Measurements from ENCODE around the gene YPEL1. TPM values are rescaled to one million over a fixed set of nuclear protein-coding genes. Genes with fewer than 3 reads are reported as not detected.
"Not testable (repeated sequence)": the region's sequence is repeated elsewhere in the genome, so short reads cannot be mapped to it uniquely, and the experiment has no call there.

The YPEL1 gene
- total and polyA plus RNA-seq, 4 donors, result 1.6 to 15.1 (median 3.5) TPM

GRCh38 chr22:21734540-21735199, 924 bp downstream of the YPEL1 start:
- H3K4me3 ChIP-seq, result peak overlapping the region; percentile 60
- WGBS, 2 donors, result 10 to 11% methylated on average over 8 of the region's 8 CpGs
- DNase-seq (peak in 1 of 3 donors; percentile 43), ATAC-seq (ENCODE audit: insufficient read depth, low FRiP score) (no peak)
- no peaks in the 10 kb centered on the region for H3K27me3 ChIP-seq (ENCODE audit: control insufficient read depth in 3 of 3, insufficient read depth in 3 of 3, low read length in 2 of 3)
- H3K36me3 ChIP-seq (ENCODE audit: control insufficient read depth in 4 of 4, insufficient read depth in 4 of 4, low read length in 4 of 4), result no peaks in the 10 kb centered on the region
- H3K27ac ChIP-seq (ENCODE audit: low read depth in 1 of 2, low read length in 1 of 2), result no peak overlapping the region
- peak overlapping the region; percentile 46 to 76 for H3K9ac ChIP-seq (ENCODE audit: insufficient read depth in 1 of 2, low read length in 2 of 2)
- H3K4me1 ChIP-seq (ENCODE audit: control insufficient read depth in 5 of 5, insufficient read depth in 5 of 5, low read length in 5 of 5), result peaks cover 2 to 10% (median 5%) of the 10 kb centered on the region in 5 donors
- no peaks in the 10 kb centered on the region for H3K9me3 ChIP-seq (ENCODE audit: control insufficient read depth in 4 of 4, insufficient read depth in 3 of 4, low read length in 3 of 4)
- TF ChIP-seq CTCF (IDR thresholded peaks at IDR 0.05; ENCODE audit: control extremely low read depth, extremely low read depth), result no peak

DNA sequence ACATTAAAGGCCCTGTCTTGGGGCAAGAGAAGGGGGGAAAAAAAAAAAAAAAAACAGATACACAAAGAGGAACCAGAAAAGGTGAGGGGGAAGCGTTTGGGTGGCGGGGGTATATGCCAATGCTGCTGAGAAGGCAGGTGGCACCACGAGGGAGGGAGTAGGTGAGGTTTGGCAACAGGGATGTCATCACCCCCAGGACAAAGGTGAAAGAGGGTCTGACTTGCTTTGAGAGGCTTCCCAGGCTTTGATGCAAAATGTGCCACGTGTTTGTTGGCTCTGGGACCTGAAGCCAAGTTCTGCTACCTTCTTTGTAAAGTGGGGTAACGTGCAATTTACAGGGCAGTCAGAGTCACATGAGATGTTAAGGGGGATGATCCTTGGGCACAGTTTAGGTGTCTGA, 4.1 kb downstream of the YPEL1 start:
- WGBS, 2 donors, result 62 to 86% methylated on average over 5 of the region's 5 CpGs
- H3K9me3 ChIP-seq (ENCODE audit: control insufficient read depth in 4 of 4, insufficient read depth in 3 of 4, low read length in 3 of 4), result peaks cover 0 to 3% (median 0%) of the 10 kb centered on the region in 4 donors

GRCh38 chr22:21730535-21731308, 4.9 kb downstream of the YPEL1 start:
- TF ChIP-seq CTCF (IDR thresholded peaks at IDR 0.05; ENCODE audit: control extremely low read depth, extremely low read depth), result no peak
- Histone ChIP-seq H3K27ac (ENCODE audit: low read depth in 1 of 2, low read length in 1 of 2) (no peak overlapping the region), H3K4me3 (no peak overlapping the region), H3K27me3 (ENCODE audit: control insufficient read depth in 3 of 3, insufficient read depth in 3 of 3, low read length in 2 of 3) (no peaks in the 10 kb centered on the region), H3K9me3 (ENCODE audit: control insufficient read depth in 4 of 4, insufficient read depth in 3 of 4, low read length in 3 of 4) (peaks cover 0 to 3% (median 0%) of the 10 kb centered on the region in 4 donors), H3K36me3 (ENCODE audit: control insufficient read depth in 4 of 4, insufficient read depth in 4 of 4, low read length in 4 of 4) (no peaks in the 10 kb centered on the region), H3K4me1 (ENCODE audit: control insufficient read depth in 5 of 5, insufficient read depth in 5 of 5, low read length in 5 of 5) (peaks cover 0 to 10% (median 5%) of the 10 kb centered on the region in 5 donors), H3K9ac (ENCODE audit: insufficient read depth in 1 of 2, low read length in 2 of 2) (no peak overlapping the region)
- 94 to 95% methylated on average over 9 of the region's 9 CpGs for WGBS, 2 donors
- ATAC-seq (ENCODE audit: insufficient read depth, low FRiP score), result no peak
- no peak for DNase-seq

More for the DNA sequence above, 4.1 kb downstream of the YPEL1 start:
- TF ChIP-seq CTCF (IDR thresholded peaks at IDR 0.05; ENCODE audit: control extremely low read depth, extremely low read depth), result no peak
- Histone ChIP-seq H3K27ac (ENCODE audit: low read depth in 1 of 2, low read length in 1 of 2) (no peak overlapping the region), H3K4me1 (ENCODE audit: control insufficient read depth in 5 of 5, insufficient read depth in 5 of 5, low read length in 5 of 5) (peaks cover 2 to 10% (median 5%) of the 10 kb centered on the region in 5 donors), H3K27me3 (ENCODE audit: control insufficient read depth in 3 of 3, insufficient read depth in 3 of 3, low read length in 2 of 3) (no peaks in the 10 kb centered on the region), H3K36me3 (ENCODE audit: control insufficient read depth in 4 of 4, insufficient read depth in 4 of 4, low read length in 4 of 4) (no peaks in the 10 kb centered on the region), H3K4me3 (no peak overlapping the region), H3K9ac (ENCODE audit: insufficient read depth in 1 of 2, low read length in 2 of 2) (no peak overlapping the region)
- DNase-seq (no peak), ATAC-seq (ENCODE audit: insufficient read depth, low FRiP score) (no peak)

DNA sequence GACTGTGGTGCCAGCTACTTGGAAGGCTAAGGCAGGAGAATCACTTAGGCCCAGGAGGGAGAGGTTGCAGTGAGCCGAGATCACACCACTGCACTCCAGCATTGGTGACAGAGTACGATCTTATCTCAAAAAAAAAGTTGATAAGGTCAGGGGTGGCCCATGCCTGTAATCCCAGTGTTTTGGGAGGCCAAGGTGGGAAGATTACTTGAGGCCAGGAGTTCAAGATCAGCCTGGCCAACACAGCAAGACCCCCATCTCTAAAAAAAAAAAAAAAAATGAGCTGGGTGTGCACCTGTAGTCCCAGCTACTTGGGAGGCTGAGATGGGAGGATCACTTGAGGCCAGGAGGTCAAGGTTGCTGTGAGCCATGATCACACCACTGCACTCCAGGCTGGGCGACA, 6.4 kb downstream of the YPEL1 start:
- DNase-seq; H3K4me3 ChIP-seq; ATAC-seq (ENCODE audit: insufficient read depth, low FRiP score); H3K36me3 ChIP-seq (ENCODE audit: control insufficient read depth in 4 of 4, insufficient read depth in 4 of 4, low read length in 4 of 4); H3K4me1 ChIP-seq (ENCODE audit: control insufficient read depth in 5 of 5, insufficient read depth in 5 of 5, low read length in 5 of 5); H3K9me3 ChIP-seq (ENCODE audit: control insufficient read depth in 4 of 4, insufficient read depth in 3 of 4, low read length in 3 of 4); H3K27me3 ChIP-seq (ENCODE audit: control insufficient read depth in 3 of 3, insufficient read depth in 3 of 3, low read length in 2 of 3); H3K27ac ChIP-seq (ENCODE audit: low read depth in 1 of 2, low read length in 1 of 2); H3K9ac ChIP-seq (ENCODE audit: insufficient read depth in 1 of 2, low read length in 2 of 2): not testable (repeated sequence)
- 96 to 97% methylated on average over 3 of the region's 3 CpGs for WGBS, 2 donors

Measured in lung (tissue), 12 donors.